A673 (cell line): Measurements from ENCODE around the gene SCN4A. TPM values are rescaled to one million over a fixed set of nuclear protein-coding genes. Genes with fewer than 3 reads are reported as not detected.

Experiments
- BruUV-seq: library from RNA; stranded (reverse); fragments of 400-500 nt; replicated peaks from 2 replicates; lab custom pipeline; 2021; lab: Mats Ljungman, UMichigan
- CTCF ChIA-PET: fragments of 300-600 bp; sonication (Branson Sonifier 250); formaldehyde crosslinking; loops from one replicate; lab custom pipeline; 2022; ENCODE audit warnings: antibody characterized with exemption; lab: Charles Lee
- POLR2A ChIA-PET: fragments of 300-600 bp; sonication (Branson Sonifier 250); formaldehyde crosslinking; loops from one replicate; lab custom pipeline; 2022; ENCODE audit warnings: antibody characterized with exemption; ENCODE audit not compliant: low non-redundant PET; lab: Charles Lee
- DNase-seq: peaks from one replicate; pipeline ENCODE4 v3.0.0-alpha.2; 2015; ENCODE audit warnings: low spot score
- H3K27ac ChIP-seq: fragments of 200-600 bp; sonication (generic); 2 replicates; pipeline ENCODE4 v1.5.1; 2016; ENCODE audit warnings: mixed run types, low read depth, mild to moderate bottlenecking, mixed read lengths, antibody characterized with exemption, low read length; ENCODE audit not compliant: poor library complexity, severe bottlenecking
- H3K27me3 ChIP-seq: fragments of 200-600 bp; sonication (generic); replicated peaks from 2 replicates; pipeline ENCODE4 v1.6.1; 2017; ENCODE audit warnings: mixed run types, low read depth, mild to moderate bottlenecking, mixed read lengths, antibody characterized with exemption, low read length; ENCODE audit not compliant: insufficient read depth, poor library complexity
- H3K36me3 ChIP-seq: fragments of 200-600 bp; sonication (generic); 2 replicates; pipeline ENCODE4 v1.6.1; 2016; ENCODE audit warnings: mixed run types, mild to moderate bottlenecking, mixed read lengths, antibody characterized with exemption, low read length; ENCODE audit not compliant: insufficient read depth, poor library complexity, severe bottlenecking
- H3K4me1 ChIP-seq: fragments of 200-600 bp; sonication (generic); 2 replicates; pipeline ENCODE4 v1.6.1; 2017; ENCODE audit warnings: mixed run types, mild to moderate bottlenecking, mixed read lengths, antibody characterized with exemption, low read length; ENCODE audit not compliant: insufficient read depth, poor library complexity, severe bottlenecking
- H3K4me3 ChIP-seq: fragments of 200-600 bp; sonication (generic); 2 replicates; pipeline ENCODE4 v1.5.1; 2016; ENCODE audit warnings: low read depth, mixed run types, mild to moderate bottlenecking, mixed read lengths, low read length; ENCODE audit not compliant: poor library complexity, severe bottlenecking
- H3K9me3 ChIP-seq: fragments of 200-600 bp; sonication (generic); 2 replicates; pipeline ENCODE4 v1.6.1; 2016; ENCODE audit warnings: mixed run types, low read depth, mild to moderate bottlenecking, mixed read lengths, antibody characterized with exemption, low read length; ENCODE audit not compliant: poor library complexity, severe bottlenecking
- CTCF ChIP-seq: fragments of 300-800, 200-600 bp; sonication (generic); conservative IDR thresholded peaks from 2 replicates; pipeline ENCODE4 v1.5.1; 2017; ENCODE audit warnings: low read depth, mild to moderate bottlenecking, antibody characterized with exemption, low read length, moderate library complexity, mixed read lengths
- EZH2 ChIP-seq: fragments of 200-600 bp; sonication (generic); IDR thresholded peaks from 2 replicates; pipeline ENCODE4 v1.6.1; 2017; ENCODE audit warnings: borderline replicate concordance, low read depth, mild to moderate bottlenecking, mixed read lengths, antibody characterized with exemption, low read length; ENCODE audit not compliant: poor library complexity, severe bottlenecking
- intact Hi-C: fragments of 100-400 bp; cut with micrococcal nuclease; formaldehyde crosslinking; loops from one replicate; pipeline ENCODE4 v1.10.0; 2022; ENCODE audit not compliant: unreplicated experiment
- total RNA-seq: library from RNA; stranded (reverse); gene quantifications from 2 replicates; pipeline ENCODE4 v1.2.3, GENCODE V29; 2021

The SCN4A gene
- total RNA-seq, 1 experiment from 2014 or later = 0.56 TPM

GRCh38 chr17:64017381-64017980, 44.8 kb upstream of the SCN4A start:
- no peak for DNase-seq
- POLR2A ChIA-PET = no interaction called here
- no peak overlapping the region for H3K27ac ChIP-seq
- BruUV-seq = no TSS peak
- CTCF ChIA-PET = interaction anchor here (1.2 kb wide), 1 partner anchor 8 kb away, joined by 5 read pairs; no protein-coding TSS in a partner anchor
- H3K4me3 ChIP-seq = no peak overlapping the region
- H3K27me3 ChIP-seq = no peaks in the 10 kb centered on the region
- H3K4me1 ChIP-seq = no peaks in the 10 kb centered on the region
- TF ChIP-seq CTCF (peak; percentile 42; the same call in 1 of the 2 replicates), EZH2 (no peak)
- intact Hi-C loops = no loop called here
- H3K36me3 ChIP-seq = no peaks in the 10 kb centered on the region
- no peaks in the 10 kb centered on the region for H3K9me3 ChIP-seq

- ChIA-PET POLR2A (interaction anchor here (0.6 kb wide), 1 partner anchor 395 kb away, joined by 3 read pairs; no protein-coding TSS in a partner anchor), CTCF (interaction anchor here (1.2 kb wide), 1 partner anchor 8 kb away, joined by 5 read pairs; no protein-coding TSS in a partner anchor)
- no peak for DNase-seq
- H3K4me1 ChIP-seq = no peaks in the 10 kb centered on the region
- no peaks in the 10 kb centered on the region for H3K27me3 ChIP-seq
- no peaks in the 10 kb centered on the region for H3K9me3 ChIP-seq
- no TSS peak for BruUV-seq
- H3K4me3 ChIP-seq = no peak overlapping the region
- intact Hi-C loops = no loop called here
- TF ChIP-seq CTCF = no peak
- TF ChIP-seq EZH2 = no peak
- H3K36me3 ChIP-seq = no peaks in the 10 kb centered on the region
- H3K27ac ChIP-seq = no peak overlapping the region
These were observed 44.3 kb upstream of the SCN4A start for GRCh38 chr17:64016974-64017373.

GRCh38 chr17:64016231-64016784, 43.6 kb upstream of the SCN4A start:
- CTCF ChIA-PET = interaction anchor here (1.2 kb wide), 1 partner anchor 9 kb away, joined by 5 read pairs; no protein-coding TSS in a partner anchor
- H3K36me3 ChIP-seq = no peaks in the 10 kb centered on the region
- H3K27ac ChIP-seq = no peak overlapping the region
- no TSS peak for BruUV-seq
- intact Hi-C loops = no loop called here
- TF ChIP-seq EZH2 = no peak
- TF ChIP-seq CTCF = peak; percentile 26; the same call in 1 of the 2 replicates
- no peaks in the 10 kb centered on the region for H3K27me3 ChIP-seq
- no peaks in the 10 kb centered on the region for H3K4me1 ChIP-seq
- no peak overlapping the region for H3K4me3 ChIP-seq
- no peaks in the 10 kb centered on the region for H3K9me3 ChIP-seq
- POLR2A ChIA-PET = interaction anchor here (0.6 kb wide), 1 partner anchor 395 kb away, joined by 3 read pairs; no protein-coding TSS in a partner anchor
- DNase-seq = no peak
